IPS-20b (cell line): ENCODE data around the gene NFKBIZ.

Experiments
- H3K27ac ChIP-seq: one replicate; pipeline ENCODE4 v1.5.1; 2013; ENCODE audit warnings: low read length
- H3K27me3 ChIP-seq: 2 replicates; pipeline ENCODE4 v1.6.1; 2013; ENCODE audit warnings: mild to moderate bottlenecking, low read length, inconsistent platforms; ENCODE audit not compliant: insufficient read depth
- H3K36me3 ChIP-seq: 2 replicates; pipeline ENCODE4 v1.6.1; 2013; ENCODE audit warnings: low read depth, mild to moderate bottlenecking, inconsistent platforms, low read length, moderate library complexity; ENCODE audit not compliant: insufficient read depth
- H3K4me1 ChIP-seq: 2 replicates; pipeline ENCODE4 v1.6.1; 2013; ENCODE audit warnings: mild to moderate bottlenecking, control low read depth, inconsistent platforms, low read length, moderate library complexity; ENCODE audit not compliant: insufficient read depth
- H3K4me3 ChIP-seq: 2 replicates; pipeline ENCODE4 v1.5.1; 2013; ENCODE audit warnings: mild to moderate bottlenecking, low read length, inconsistent platforms
- H3K9ac ChIP-seq: 2 replicates; pipeline ENCODE4 v1.6.1; 2013; ENCODE audit warnings: low read depth, mild to moderate bottlenecking, inconsistent platforms, low read length, moderate library complexity
- H3K9me3 ChIP-seq: 2 replicates; pipeline ENCODE4 v1.6.1; 2013; ENCODE audit warnings: mild to moderate bottlenecking, low read depth, low read length, inconsistent platforms; ENCODE audit not compliant: insufficient read depth

The NFKBIZ gene

GRCh38 chr3:101848754-101849713 is at the start of gene NFKBIZ:
Gene NFKBIZ (plus strand): TSS chr3:101849514. CDS start chr3:101849629, 115 bp downstream.
- H3K36me3 ChIP-seq: peaks cover 24% of the 10 kb centered on the region
- H3K4me3 ChIP-seq: peak within 1 kb of the TSS; percentile 98
- H3K27ac ChIP-seq: peak within 1 kb of the TSS; percentile 23
- H3K27me3 ChIP-seq: no peaks in the 10 kb centered on the region
- peaks cover 21% of the 10 kb centered on the region; the same call in 1 of the 2 replicates for H3K4me1 ChIP-seq
- peak within 1 kb of the TSS; percentile 94 for H3K9ac ChIP-seq
- no peaks in the 10 kb centered on the region for H3K9me3 ChIP-seq

GRCh38 chr3:101801174-101801573 is 48.1 kb upstream of the NFKBIZ start:
- Histone ChIP-seq H3K4me1 (no peaks in the 10 kb centered on the region; the same call in 1 of the 2 replicates), H3K36me3 (peaks cover 28% of the 10 kb centered on the region; the same call in 1 of the 2 replicates), H3K4me3 (no peak overlapping the region), H3K9ac (no peak overlapping the region), H3K9me3 (no peaks in the 10 kb centered on the region), H3K27me3 (no peaks in the 10 kb centered on the region), H3K27ac (no peak overlapping the region)

- no peaks in the 10 kb centered on the region for H3K27me3 ChIP-seq
- H3K4me3 ChIP-seq: no peak overlapping the region
- H3K9ac ChIP-seq: no peak overlapping the region
- H3K4me1 ChIP-seq: no peaks in the 10 kb centered on the region; the same call in 1 of the 2 replicates
- H3K9me3 ChIP-seq: no peaks in the 10 kb centered on the region
- H3K27ac ChIP-seq: no peak overlapping the region
- H3K36me3 ChIP-seq: peaks cover 25% of the 10 kb centered on the region; the same call in 1 of the 2 replicates
Measured at GRCh38 chr3:101802179-101802578, 47.1 kb upstream of the NFKBIZ start.

GRCh38 chr3:101803173-101803782 is 46.0 kb upstream of the NFKBIZ start:
- Histone ChIP-seq H3K36me3 (peaks cover 25% of the 10 kb centered on the region; the same call in 1 of the 2 replicates), H3K4me1 (no peaks in the 10 kb centered on the region; the same call in 1 of the 2 replicates), H3K4me3 (no peak overlapping the region), H3K9me3 (no peaks in the 10 kb centered on the region), H3K9ac (no peak overlapping the region), H3K27ac (no peak overlapping the region), H3K27me3 (no peaks in the 10 kb centered on the region)

- Histone ChIP-seq H3K9ac (no peak overlapping the region), H3K36me3 (peaks cover 25% of the 10 kb centered on the region; the same call in 1 of the 2 replicates), H3K9me3 (no peaks in the 10 kb centered on the region), H3K27me3 (no peaks in the 10 kb centered on the region), H3K4me1 (no peaks in the 10 kb centered on the region; the same call in 1 of the 2 replicates), H3K27ac (no peak overlapping the region), H3K4me3 (no peak overlapping the region)
Measured at GRCh38 chr3:101803939-101804338, 45.4 kb upstream of the NFKBIZ start.

- no peak overlapping the region for H3K27ac ChIP-seq
- no peaks in the 10 kb centered on the region for H3K9me3 ChIP-seq
- no peak overlapping the region for H3K9ac ChIP-seq
- H3K4me3 ChIP-seq: no peak overlapping the region
- H3K4me1 ChIP-seq: no peaks in the 10 kb centered on the region
- peaks cover 21% of the 10 kb centered on the region; the same call in 1 of the 2 replicates for H3K36me3 ChIP-seq
- H3K27me3 ChIP-seq: no peaks in the 10 kb centered on the region
Measured at GRCh38 chr3:101806491-101806890, 42.8 kb upstream of the NFKBIZ start.

GRCh38 chr3:101807888-101808287 is 41.4 kb upstream of the NFKBIZ start:
- H3K36me3 ChIP-seq: peaks cover 9% of the 10 kb centered on the region; the same call in 1 of the 2 replicates
- H3K9ac ChIP-seq: no peak overlapping the region
- no peaks in the 10 kb centered on the region for H3K9me3 ChIP-seq
- no peak overlapping the region for H3K4me3 ChIP-seq
- H3K4me1 ChIP-seq: no peaks in the 10 kb centered on the region
- no peaks in the 10 kb centered on the region for H3K27me3 ChIP-seq
- no peak overlapping the region for H3K27ac ChIP-seq

GRCh38 chr3:101809178-101810021 is 39.9 kb upstream of the NFKBIZ start:
- Histone ChIP-seq H3K27ac (no peak overlapping the region), H3K4me3 (no peak overlapping the region), H3K4me1 (peaks cover 3% of the 10 kb centered on the region; the same call in 1 of the 2 replicates)

GRCh38 chr3:101810022-101810418 is 39.3 kb upstream of the NFKBIZ start:
- no peaks in the 10 kb centered on the region for H3K27me3 ChIP-seq
- no peaks in the 10 kb centered on the region for H3K36me3 ChIP-seq
- H3K9ac ChIP-seq: no peak overlapping the region
- H3K4me1 ChIP-seq: peaks cover 3% of the 10 kb centered on the region; the same call in 1 of the 2 replicates
- no peaks in the 10 kb centered on the region for H3K9me3 ChIP-seq
- no peak overlapping the region for H3K4me3 ChIP-seq
- no peak overlapping the region for H3K27ac ChIP-seq

More at GRCh38 chr3:101809178-101810021, 39.9 kb upstream of the NFKBIZ start:
- Histone ChIP-seq H3K9ac (no peak overlapping the region), H3K9me3 (no peaks in the 10 kb centered on the region), H3K27me3 (no peaks in the 10 kb centered on the region), H3K36me3 (no peaks in the 10 kb centered on the region)

- no peaks in the 10 kb centered on the region for H3K27me3 ChIP-seq
- peaks cover 1% of the 10 kb centered on the region; the same call in 1 of the 2 replicates for H3K36me3 ChIP-seq
- H3K9me3 ChIP-seq: no peaks in the 10 kb centered on the region
- no peak overlapping the region for H3K9ac ChIP-seq
- H3K4me1 ChIP-seq: peaks cover 3% of the 10 kb centered on the region; the same call in 1 of the 2 replicates
- no peak overlapping the region for H3K4me3 ChIP-seq
- H3K27ac ChIP-seq: no peak overlapping the region
Measured at GRCh38 chr3:101811875-101812274, 37.4 kb upstream of the NFKBIZ start.

- no peak overlapping the region for H3K27ac ChIP-seq
- peaks cover 7% of the 10 kb centered on the region; the same call in 1 of the 2 replicates for H3K36me3 ChIP-seq
- no peak overlapping the region for H3K9ac ChIP-seq
- H3K27me3 ChIP-seq: no peaks in the 10 kb centered on the region
- no peak overlapping the region for H3K4me3 ChIP-seq
- no peaks in the 10 kb centered on the region for H3K9me3 ChIP-seq
- H3K4me1 ChIP-seq: peaks cover 3% of the 10 kb centered on the region; the same call in 1 of the 2 replicates
Measured at GRCh38 chr3:101812895-101813294, 36.4 kb upstream of the NFKBIZ start.
